Rectal smooth muscle tissue (tissue), 1 donor: ENCODE results near the gene IL10RA.
"Not testable (repeated sequence)": the region's sequence is repeated elsewhere in the genome, so short reads cannot be mapped to it uniquely, and the experiment has no call there.

Experiments used
- H3K27ac ChIP-seq: one replicate; pipeline ENCODE4 v1.7.0; 2013; ENCODE audit warnings: low read depth, low read length, inconsistent platforms
- H3K27me3 ChIP-seq: one replicate; pipeline ENCODE4 v1.7.0; 2013; ENCODE audit warnings: low read length; ENCODE audit not compliant: control insufficient read depth, insufficient read depth
- H3K36me3 ChIP-seq: one replicate; pipeline ENCODE4 v1.7.0; 2013; ENCODE audit warnings: low read length; ENCODE audit not compliant: control insufficient read depth, insufficient read depth
- H3K4me1 ChIP-seq: one replicate; pipeline ENCODE4 v1.7.0; 2013; ENCODE audit warnings: low read length; ENCODE audit not compliant: control insufficient read depth, insufficient read depth
- H3K4me3 ChIP-seq: one replicate; pipeline ENCODE4 v1.7.0; 2013; ENCODE audit warnings: low read length
- H3K9ac ChIP-seq: one replicate; pipeline ENCODE4 v1.7.0; 2013; ENCODE audit warnings: low read length

Gene IL10RA

GRCh38 chr11:118007563-118008270, 21.5 kb downstream of the IL10RA start:
- H3K4me3 ChIP-seq, H3K27me3 ChIP-seq, H3K4me1 ChIP-seq, H3K36me3 ChIP-seq, H3K9ac ChIP-seq, H3K27ac ChIP-seq: not testable (repeated sequence)

GRCh38 chr11:118008271-118008911, 22.2 kb downstream of the IL10RA start:
- Histone ChIP-seq H3K4me3 (no peak overlapping the region), H3K27ac (no peak overlapping the region), H3K36me3 (no peaks in the 10 kb centered on the region), H3K27me3 (no peaks in the 10 kb centered on the region), H3K9ac (no peak overlapping the region), H3K4me1 (no peaks in the 10 kb centered on the region)

GRCh38 chr11:118009864-118010737, 23.9 kb downstream of the IL10RA start:
- Histone ChIP-seq H3K36me3 (no peaks in the 10 kb centered on the region), H3K27ac (peak overlapping the region; percentile 27), H3K9ac (no peak overlapping the region), H3K4me3 (no peak overlapping the region), H3K4me1 (no peaks in the 10 kb centered on the region), H3K27me3 (no peaks in the 10 kb centered on the region)

GRCh38 chr11:118010738-118011461, 24.7 kb downstream of the IL10RA start:
- Histone ChIP-seq H3K4me3 (no peak overlapping the region), H3K27me3 (no peaks in the 10 kb centered on the region), H3K9ac (no peak overlapping the region), H3K4me1 (no peaks in the 10 kb centered on the region), H3K27ac (peak overlapping the region; percentile 27), H3K36me3 (no peaks in the 10 kb centered on the region)

GRCh38 chr11:118012083-118012669, 26.0 kb downstream of the IL10RA start:
- H3K4me3 ChIP-seq, result no peak overlapping the region
- no peaks in the 10 kb centered on the region for H3K4me1 ChIP-seq
- no peaks in the 10 kb centered on the region for H3K36me3 ChIP-seq
- H3K9ac ChIP-seq, result no peak overlapping the region
- no peaks in the 10 kb centered on the region for H3K27me3 ChIP-seq
- peak overlapping the region; percentile 43 for H3K27ac ChIP-seq

GRCh38 chr11:118014022-118014421, 27.8 kb downstream of the IL10RA start:
- Histone ChIP-seq H3K4me1 (no peaks in the 10 kb centered on the region), H3K36me3 (no peaks in the 10 kb centered on the region)

GRCh38 chr11:118015385-118015841, 29.2 kb downstream of the IL10RA start:
- Histone ChIP-seq H3K4me1 (no peaks in the 10 kb centered on the region), H3K9ac (no peak overlapping the region), H3K27me3 (no peaks in the 10 kb centered on the region), H3K36me3 (no peaks in the 10 kb centered on the region), H3K27ac (no peak overlapping the region), H3K4me3 (no peak overlapping the region)

More at GRCh38 chr11:118014022-118014421, 27.8 kb downstream of the IL10RA start:
- Histone ChIP-seq H3K4me3 (no peak overlapping the region), H3K9ac (no peak overlapping the region), H3K27ac (no peak overlapping the region), H3K27me3 (no peaks in the 10 kb centered on the region)

- no peak overlapping the region for H3K27ac ChIP-seq
- no peaks in the 10 kb centered on the region for H3K4me1 ChIP-seq
- no peak overlapping the region for H3K9ac ChIP-seq
- H3K4me3 ChIP-seq, result no peak overlapping the region
- H3K36me3 ChIP-seq, result no peaks in the 10 kb centered on the region
- no peaks in the 10 kb centered on the region for H3K27me3 ChIP-seq
These were observed 29.9 kb downstream of the IL10RA start for GRCh38 chr11:118016104-118016503.

- Histone ChIP-seq H3K4me1 (no peaks in the 10 kb centered on the region), H3K36me3 (no peaks in the 10 kb centered on the region), H3K27me3 (no peaks in the 10 kb centered on the region), H3K9ac (no peak overlapping the region), H3K4me3 (no peak overlapping the region), H3K27ac (no peak overlapping the region)
These were observed 30.9 kb downstream of the IL10RA start for GRCh38 chr11:118017111-118017510.

- no peak overlapping the region for H3K4me3 ChIP-seq
- H3K4me1 ChIP-seq, result no peaks in the 10 kb centered on the region
- no peaks in the 10 kb centered on the region for H3K27me3 ChIP-seq
- no peaks in the 10 kb centered on the region for H3K36me3 ChIP-seq
- H3K27ac ChIP-seq, result no peak overlapping the region
- H3K9ac ChIP-seq, result no peak overlapping the region
These were observed 31.6 kb downstream of the IL10RA start for GRCh38 chr11:118017631-118018315.

- no peaks in the 10 kb centered on the region for H3K36me3 ChIP-seq
- H3K9ac ChIP-seq, result no peak overlapping the region
- H3K27ac ChIP-seq, result no peak overlapping the region
- no peak overlapping the region for H3K4me3 ChIP-seq
- H3K27me3 ChIP-seq, result no peaks in the 10 kb centered on the region
- H3K4me1 ChIP-seq, result no peaks in the 10 kb centered on the region
These were observed 32.2 kb downstream of the IL10RA start for GRCh38 chr11:118018401-118018800.
